Measurements from ENCODE around the gene OSBP. TPM values are rescaled to one million over a fixed set of nuclear protein-coding genes. Genes with fewer than 3 reads are reported as not detected.

The OSBP gene
- total and polyA plus RNA-seq, 9 of the 15 experiments (the other 6 are each of a cell fraction or from before 2014, with no cell fraction given), result 11.7 to 49.0 (median 28.7) TPM

DNA sequence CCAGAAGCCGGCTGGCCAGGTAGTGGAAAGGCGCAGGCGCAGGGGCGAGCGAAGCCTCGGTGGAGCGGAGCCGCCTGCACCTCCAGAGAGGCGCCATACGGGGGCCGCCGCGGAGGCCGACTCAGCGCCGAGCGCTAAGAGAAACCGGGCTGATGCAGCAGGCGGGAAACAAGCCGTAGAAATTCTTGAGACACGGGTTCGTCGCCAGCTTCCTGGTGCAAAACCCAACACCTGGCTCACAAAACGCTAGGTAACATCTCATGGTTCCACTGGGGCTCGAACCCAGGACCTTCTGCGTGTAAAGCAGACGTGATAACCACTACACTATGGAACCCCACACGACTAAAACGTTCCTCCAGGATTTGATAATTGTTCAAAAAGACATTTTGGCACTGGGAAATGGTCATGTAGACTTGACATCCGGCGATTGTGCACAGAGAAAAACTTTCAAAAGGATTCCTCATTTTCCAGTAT is 65.2 kb downstream of the OSBP start (continued):
- TF ChIP-seq, protein P1, sequence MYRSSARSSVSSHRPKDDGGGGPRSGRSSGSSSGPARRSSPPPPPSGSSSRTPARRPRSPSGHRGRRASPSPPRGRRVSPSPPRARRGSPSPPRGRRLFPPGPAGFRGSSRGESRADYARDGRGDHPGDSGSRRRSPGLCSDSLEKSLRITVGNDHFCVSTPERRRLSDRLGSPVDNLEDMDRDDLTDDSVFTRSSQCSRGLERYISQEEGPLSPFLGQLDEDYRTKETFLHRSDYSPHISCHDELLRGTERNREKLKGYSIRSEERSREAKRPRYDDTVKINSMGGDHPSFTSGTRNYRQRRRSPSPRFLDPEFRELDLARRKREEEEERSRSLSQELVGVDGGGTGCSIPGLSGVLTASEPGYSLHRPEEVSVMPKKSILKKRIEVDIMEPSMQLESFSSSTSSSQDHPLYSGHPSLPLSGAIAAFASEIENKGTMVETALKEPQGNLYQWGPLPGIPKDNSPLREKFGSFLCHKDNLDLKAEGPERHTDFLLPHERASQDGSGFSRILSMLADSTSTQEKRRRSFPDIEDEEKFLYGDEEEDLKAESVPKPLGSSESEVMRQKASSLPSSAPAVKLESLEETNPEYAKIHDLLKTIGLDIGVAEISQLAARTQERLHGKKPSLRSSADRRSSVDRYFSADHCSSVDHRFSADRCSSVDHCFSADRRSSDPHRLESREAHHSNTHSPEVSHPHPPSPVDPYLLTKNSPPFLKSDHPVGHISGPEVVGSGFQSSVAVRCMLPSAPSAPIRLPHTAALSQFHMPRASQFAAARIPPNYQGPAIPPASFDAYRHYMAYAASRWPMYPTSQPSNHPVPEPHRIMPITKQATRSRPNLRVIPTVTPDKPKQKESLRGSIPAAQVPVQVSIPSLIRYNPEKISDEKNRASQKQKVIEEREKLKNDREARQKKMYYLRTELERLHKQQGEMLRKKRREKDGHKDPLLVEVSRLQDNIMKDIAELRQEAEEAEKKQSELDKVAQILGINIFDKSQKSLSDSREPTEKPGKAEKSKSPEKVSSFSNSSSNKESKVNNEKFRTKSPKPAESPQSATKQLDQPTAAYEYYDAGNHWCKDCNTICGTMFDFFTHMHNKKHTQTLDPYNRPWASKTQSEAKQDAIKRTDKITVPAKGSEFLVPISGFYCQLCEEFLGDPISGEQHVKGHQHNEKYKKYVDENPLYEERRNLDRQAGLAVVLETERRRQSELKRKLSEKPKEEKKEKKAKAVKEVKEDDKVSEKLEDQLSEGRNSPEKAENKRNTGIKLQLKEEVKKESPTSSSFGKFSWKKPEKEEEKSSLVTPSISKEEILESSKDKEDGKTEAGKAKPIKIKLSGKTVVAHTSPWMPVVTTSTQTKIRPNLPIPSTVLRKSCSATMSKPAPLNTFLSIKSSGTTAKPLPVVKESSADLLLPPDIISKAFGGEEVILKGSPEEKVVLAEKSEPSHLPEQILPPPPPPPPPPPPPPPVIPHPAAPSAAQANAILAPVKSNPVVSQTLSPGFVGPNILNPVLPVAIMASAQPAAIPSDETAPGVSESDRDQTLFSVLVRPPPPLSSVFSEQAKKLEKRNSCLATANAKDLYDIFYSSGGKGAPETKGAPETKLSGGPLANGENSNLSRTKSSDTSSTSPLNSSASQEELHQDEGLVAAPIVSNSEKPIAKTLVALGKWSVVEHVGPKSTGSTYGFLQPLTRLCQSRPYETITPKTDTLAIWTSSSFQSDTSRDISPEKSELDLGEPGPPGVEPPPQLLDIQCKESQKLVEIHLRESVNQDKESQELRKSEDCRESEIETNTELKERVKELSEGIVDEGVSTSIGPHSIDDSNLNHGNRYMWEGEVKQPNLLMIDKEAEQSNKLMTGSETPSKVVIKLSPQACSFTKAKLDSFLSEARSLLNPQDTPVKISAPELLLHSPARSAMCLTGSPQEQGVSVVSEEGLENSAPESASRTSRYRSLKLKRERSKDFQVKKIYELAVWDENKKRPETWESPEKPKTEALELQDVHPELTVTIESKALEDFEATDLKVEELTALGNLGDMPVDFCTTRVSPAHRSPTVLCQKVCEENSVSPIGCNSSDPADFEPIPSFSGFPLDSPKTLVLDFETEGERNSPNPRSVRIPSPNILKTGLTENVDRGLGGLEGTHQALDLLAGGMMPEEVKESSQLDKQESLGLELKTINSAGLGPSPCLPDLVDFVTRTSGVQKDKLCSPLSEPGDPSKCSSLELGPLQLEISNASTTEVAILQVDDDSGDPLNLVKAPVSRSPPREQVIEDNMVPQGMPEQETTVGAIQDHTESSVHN (IDR thresholded peaks at IDR 0.05; ENCODE audit: borderline replicate concordance in 1 of 2, low read depth in 1 of 2), result no peak
- TF ChIP-seq SNRNP70 (optimal IDR thresholded peaks at IDR 0.05; ENCODE audit: low read depth, low read length), result no peak
- peak; percentile 80 for TF ChIP-seq ZKSCAN1 (IDR thresholded peaks at IDR 0.05; ENCODE audit: low read depth, low read length)
- no peak for TF ChIP-seq ZNF75A (CRISPR knock-in tag; IDR thresholded peaks at IDR 0.05)
- TF ChIP-seq, protein P2, sequence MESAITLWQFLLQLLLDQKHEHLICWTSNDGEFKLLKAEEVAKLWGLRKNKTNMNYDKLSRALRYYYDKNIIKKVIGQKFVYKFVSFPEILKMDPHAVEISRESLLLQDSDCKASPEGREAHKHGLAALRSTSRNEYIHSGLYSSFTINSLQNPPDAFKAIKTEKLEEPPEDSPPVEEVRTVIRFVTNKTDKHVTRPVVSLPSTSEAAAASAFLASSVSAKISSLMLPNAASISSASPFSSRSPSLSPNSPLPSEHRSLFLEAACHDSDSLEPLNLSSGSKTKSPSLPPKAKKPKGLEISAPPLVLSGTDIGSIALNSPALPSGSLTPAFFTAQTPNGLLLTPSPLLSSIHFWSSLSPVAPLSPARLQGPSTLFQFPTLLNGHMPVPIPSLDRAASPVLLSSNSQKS (CRISPR knock-in tag; IDR thresholded peaks at IDR 0.05), result no peak
- TF ChIP-seq MAFK (IDR thresholded peaks at IDR 0.05; ENCODE audit: low read length), result peak; percentile 28; the same call in 1 of the 2 replicates
- no peak for TF ChIP-seq CAMTA2 (CRISPR knock-in tag; conservative IDR thresholded peaks at IDR 0.05)
- no peak for TF ChIP-seq JUNB (CRISPR knock-in tag; conservative IDR thresholded peaks at IDR 0.05)
- TF ChIP-seq YBX1 (IDR thresholded peaks at IDR 0.05), result no peak
- TF ChIP-seq, protein P3, sequence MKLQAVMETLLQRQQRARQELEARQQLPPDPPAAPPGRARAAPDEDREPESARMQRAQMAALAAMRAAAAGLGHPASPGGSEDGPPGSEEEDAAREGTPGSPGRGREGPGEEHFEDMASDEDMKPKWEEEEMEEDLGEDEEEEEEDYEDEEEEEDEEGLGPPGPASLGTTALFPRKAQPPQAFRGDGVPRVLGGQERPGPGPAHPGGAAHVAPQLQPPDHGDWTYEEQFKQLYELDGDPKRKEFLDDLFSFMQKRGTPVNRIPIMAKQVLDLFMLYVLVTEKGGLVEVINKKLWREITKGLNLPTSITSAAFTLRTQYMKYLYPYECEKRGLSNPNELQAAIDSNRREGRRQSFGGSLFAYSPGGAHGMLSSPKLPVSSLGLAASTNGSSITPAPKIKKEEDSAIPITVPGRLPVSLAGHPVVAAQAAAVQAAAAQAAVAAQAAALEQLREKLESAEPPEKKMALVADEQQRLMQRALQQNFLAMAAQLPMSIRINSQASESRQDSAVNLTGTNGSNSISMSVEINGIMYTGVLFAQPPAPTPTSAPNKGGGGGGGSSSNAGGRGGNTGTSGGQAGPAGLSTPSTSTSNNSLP (IDR thresholded peaks at IDR 0.05; ENCODE audit: borderline replicate concordance, low read depth, low read length), result no peak; the same call in 1 of the 2 replicates
- peak; percentile 82 for TF ChIP-seq POLR3A (IDR thresholded peaks at IDR 0.05; ENCODE audit: borderline replicate concordance, extremely low read depth, insufficient read depth, insufficient read length)
- TF ChIP-seq, protein P4, sequence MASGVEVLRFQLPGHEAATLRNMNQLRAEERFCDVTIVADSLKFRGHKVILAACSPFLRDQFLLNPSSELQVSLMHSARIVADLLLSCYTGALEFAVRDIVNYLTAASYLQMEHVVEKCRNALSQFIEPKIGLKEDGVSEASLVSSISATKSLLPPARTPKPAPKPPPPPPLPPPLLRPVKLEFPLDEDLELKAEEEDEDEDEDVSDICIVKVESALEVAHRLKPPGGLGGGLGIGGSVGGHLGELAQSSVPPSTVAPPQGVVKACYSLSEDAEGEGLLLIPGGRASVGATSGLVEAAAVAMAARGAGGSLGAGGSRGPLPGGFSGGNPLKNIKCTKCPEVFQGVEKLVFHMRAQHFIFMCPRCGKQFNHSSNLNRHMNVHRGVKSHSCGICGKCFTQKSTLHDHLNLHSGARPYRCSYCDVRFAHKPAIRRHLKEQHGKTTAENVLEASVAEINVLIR (CRISPR knock-in tag; IDR thresholded peaks at IDR 0.05), result no peak
- TF ChIP-seq KAT8 (IDR thresholded peaks at IDR 0.05; ENCODE audit: low read depth), result no peak
- TF ChIP-seq, protein P5, sequence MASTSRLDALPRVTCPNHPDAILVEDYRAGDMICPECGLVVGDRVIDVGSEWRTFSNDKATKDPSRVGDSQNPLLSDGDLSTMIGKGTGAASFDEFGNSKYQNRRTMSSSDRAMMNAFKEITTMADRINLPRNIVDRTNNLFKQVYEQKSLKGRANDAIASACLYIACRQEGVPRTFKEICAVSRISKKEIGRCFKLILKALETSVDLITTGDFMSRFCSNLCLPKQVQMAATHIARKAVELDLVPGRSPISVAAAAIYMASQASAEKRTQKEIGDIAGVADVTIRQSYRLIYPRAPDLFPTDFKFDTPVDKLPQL (IDR thresholded peaks at IDR 0.05; ENCODE audit: extremely low read depth, insufficient read length), result no peak
- TF ChIP-seq COPS2 (conservative IDR thresholded peaks at IDR 0.05), result no peak

Data from K562 (cell line).